Thyroid gland (tissue), 4 donors: Measurements from ENCODE around the gene LIN52.

ENCODE experiments used
- POLR2A ChIP-seq, 2 donors: fragments of 450-650 bp; IDR thresholded peaks; one replicate each; pipeline ENCODE4 v1.6.1; 2017; ENCODE audit warnings: antibody characterized with exemption in 2 of 2, mild to moderate bottlenecking in 2 of 2, moderate library complexity in 1 of 2
- TF ChIP-seq, protein P1 (sequence below), 6 experiments: fragments of 200-600 bp in 3 of 6; fragments of 450-650 bp in 3 of 6; sonication (generic) in 3 of 6; IDR thresholded peaks; one replicate each; pipeline ENCODE4 v1.5.1; 2016 to 2019; ENCODE audit warnings: antibody characterized with exemption in 6 of 6, mild to moderate bottlenecking in 2 of 6, inconsistent platforms in 1 of 6, moderate library complexity in 1 of 6

DNA sequence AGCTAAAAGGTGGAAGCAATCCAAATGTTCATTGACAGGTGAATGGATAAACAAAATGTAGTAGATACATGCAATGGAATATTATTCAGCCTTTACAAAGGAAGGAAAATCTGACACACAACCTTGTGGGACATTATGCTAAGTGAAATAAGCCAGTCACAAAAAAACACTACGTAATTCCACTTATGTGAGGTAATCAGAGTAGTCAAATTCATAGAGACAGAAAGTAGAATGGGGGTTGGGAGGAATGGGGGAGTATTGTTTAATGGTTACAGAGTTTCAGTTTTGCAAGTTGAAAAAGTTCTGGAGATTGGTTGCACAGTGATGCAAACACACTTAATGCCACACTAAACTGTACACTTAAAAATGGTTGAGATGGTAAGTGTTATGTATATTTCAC lies 62.8 kb downstream of the LIN52 start:
- TF ChIP-seq, protein P1, sequence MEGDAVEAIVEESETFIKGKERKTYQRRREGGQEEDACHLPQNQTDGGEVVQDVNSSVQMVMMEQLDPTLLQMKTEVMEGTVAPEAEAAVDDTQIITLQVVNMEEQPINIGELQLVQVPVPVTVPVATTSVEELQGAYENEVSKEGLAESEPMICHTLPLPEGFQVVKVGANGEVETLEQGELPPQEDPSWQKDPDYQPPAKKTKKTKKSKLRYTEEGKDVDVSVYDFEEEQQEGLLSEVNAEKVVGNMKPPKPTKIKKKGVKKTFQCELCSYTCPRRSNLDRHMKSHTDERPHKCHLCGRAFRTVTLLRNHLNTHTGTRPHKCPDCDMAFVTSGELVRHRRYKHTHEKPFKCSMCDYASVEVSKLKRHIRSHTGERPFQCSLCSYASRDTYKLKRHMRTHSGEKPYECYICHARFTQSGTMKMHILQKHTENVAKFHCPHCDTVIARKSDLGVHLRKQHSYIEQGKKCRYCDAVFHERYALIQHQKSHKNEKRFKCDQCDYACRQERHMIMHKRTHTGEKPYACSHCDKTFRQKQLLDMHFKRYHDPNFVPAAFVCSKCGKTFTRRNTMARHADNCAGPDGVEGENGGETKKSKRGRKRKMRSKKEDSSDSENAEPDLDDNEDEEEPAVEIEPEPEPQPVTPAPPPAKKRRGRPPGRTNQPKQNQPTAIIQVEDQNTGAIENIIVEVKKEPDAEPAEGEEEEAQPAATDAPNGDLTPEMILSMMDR (IDR thresholded peaks at IDR 0.05): no peak
- no peak for TF ChIP-seq POLR2A (IDR thresholded peaks at IDR 0.05)
